HuH-7 (cell line): ENCODE measurements around the gene RNF212B.
A peak's percentile ranks its signal among the peaks of the same experiment; 100 is the strongest.
"Not testable (repeated sequence)": the region's sequence is repeated elsewhere in the genome, so short reads cannot be mapped to it uniquely, and the experiment has no call there.

Experiments used
- DNase-seq: peaks from one replicate; pipeline ENCODE4 v3.0.0; 2011; ENCODE audit warnings: low spot score

Gene RNF212B, protein sequence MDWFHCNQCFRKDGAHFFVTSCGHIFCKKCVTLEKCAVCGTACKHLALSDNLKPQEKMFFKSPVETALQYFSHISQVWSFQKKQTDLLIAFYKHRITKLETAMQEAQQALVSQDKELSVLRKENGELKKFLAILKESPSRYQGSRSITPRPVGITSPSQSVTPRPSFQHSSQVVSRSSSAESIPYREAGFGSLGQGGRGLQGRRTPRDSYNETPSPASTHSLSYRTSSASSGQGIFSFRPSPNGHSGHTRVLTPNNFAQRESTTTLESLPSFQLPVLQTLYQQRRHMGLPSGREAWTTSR

DNA sequence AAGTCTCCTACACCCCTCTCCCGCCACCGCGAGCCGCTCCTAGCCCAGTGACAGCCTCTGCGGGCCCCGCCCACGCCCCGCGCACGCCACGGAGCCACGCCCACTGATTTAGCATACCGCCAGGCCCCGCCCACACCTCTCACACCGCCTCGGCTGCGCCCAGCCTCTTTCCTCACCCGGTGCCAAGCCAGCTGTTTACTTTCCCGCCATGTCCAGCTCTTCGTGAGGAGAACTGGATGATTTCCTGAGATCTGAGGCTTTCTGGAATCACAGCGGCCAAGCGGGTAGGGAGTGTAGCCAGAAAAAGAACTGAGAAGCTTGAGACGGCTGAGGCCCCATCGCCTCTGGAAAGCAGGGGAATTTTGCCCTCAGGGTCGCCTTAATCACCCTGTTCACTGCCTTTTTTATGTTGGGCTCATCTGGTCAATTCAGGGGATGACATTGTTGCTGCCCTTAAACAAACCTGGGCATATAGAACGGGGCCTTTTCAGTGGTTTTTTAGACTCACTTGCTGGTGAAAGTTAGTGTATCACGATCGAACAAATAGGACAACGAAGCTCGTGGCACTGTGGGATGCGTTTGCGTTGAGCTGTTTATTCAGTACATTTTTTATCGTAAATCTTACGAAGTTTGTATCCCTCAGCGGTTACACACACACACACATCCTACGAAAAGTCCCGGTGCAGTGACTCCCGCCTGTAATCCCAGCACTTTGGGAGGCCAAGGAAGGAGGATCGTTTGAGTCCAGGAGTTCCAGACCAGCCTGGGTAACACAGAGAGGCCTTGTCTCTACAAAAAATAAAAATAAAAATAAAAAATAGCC, at the start of gene RNF212B:
Gene RNF212B (plus strand): TSS at position 165 of the 823 bp plus-strand sequence. CDS start 2,410 bp downstream, outside the sequence.
- DNase-seq: peak; percentile 91

DNA sequence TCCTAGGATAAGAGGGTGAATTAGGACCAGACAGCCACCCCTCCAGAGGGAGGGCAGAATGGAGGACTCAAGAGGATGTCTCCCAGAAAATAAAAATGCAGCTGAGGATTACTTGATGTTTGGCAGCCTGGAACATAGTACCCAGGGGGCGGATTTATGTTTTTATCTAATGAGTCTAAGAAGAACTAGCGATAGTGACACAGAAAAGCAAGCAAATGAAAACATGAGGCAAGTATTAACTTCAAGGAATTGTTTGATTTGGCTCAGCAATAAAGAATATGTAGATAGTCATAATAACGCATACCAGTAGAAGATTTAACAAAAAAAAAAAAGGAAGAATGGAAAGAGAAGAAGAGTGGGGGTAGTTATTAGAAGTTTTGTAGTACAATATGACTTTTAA, 44.3 kb upstream of the RNF212B start:
- DNase-seq: no peak

DNA sequence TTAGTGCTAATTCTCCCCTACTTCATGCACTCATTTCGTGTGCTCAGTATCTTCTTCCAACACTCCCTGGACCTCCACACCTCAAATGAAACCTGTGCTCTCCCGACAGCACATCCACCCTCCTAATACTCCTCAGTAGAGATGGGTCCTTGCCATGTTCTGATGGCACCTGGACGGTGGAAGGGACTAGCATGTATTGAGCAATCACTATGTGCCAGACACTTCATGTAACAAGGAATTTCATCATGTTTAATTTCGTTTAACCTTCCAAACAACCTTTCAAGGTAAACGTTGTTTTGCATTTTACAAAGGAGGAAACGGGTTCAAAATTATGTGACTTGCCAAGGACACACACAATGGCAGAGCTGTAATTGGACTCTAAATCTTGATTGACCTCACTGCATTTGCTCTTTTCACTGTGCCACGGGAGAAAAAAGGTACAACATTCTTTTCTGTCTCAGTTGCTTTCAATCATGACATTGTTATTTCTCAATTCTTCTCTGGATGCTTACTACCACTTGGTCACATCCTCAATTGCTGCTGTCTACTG, 42.1 kb upstream of the RNF212B start:
- DNase-seq: no peak

DNA sequence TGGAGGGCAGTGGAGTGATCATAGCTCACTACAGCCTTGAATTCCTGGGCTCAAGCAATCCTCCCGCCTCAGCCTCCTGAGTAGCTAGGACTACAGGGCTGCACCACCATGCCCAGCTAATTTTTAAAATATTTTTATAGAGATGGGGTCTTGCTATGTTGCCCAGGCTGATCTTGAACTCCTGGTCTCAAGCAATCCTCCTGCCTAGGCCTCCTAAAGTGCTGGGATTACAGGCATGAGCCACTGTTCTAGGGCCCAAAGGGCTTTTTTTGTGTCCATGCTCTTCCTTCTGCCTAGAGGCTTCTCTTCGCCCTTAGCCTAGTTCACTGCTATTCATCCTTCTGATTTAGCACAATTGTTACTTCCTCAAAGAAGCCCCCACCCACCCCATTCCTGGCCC, 41.2 kb upstream of the RNF212B start:
- DNase-seq: not testable (repeated sequence)

DNA sequence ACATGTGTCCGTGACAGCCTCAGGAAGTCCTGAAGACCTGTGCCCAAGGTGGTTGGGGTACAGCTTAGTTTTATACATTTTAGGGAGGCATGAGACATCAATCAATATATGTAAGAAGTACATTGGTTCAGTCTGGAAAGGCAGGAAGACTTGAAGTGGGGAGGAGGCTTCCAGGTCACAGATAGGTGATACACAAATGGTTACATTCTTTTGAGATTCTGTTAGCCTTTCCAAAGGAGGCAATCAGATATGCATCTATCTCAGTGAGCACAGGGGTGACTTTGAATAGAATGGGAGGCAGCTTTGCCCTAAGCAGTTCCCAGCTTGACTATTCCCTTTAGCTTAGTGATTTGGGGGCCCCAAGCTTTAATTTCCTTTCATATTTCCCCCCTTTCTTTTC, 38.6 kb upstream of the RNF212B start:
- DNase-seq: not testable (repeated sequence)

DNA sequence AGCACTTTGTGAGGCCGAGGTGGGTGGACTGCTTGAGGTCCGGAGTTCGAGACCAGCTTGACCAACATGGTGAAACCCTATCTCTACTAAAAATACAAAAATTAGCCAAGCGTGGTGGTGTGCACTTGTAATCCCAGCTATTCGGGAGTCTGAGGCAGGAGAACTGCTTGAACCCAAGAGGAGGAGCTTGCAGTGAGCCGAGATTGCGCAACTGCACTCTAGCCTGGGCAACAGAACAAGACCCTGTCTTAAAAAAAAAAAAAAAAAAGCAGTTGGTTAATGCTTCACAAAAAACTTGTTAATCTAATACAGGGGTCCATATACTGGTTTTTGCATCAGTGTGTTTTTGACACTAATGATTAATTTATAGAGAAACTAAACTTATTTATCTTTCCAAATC, 35.7 kb upstream of the RNF212B start:
- DNase-seq: no peak

DNA sequence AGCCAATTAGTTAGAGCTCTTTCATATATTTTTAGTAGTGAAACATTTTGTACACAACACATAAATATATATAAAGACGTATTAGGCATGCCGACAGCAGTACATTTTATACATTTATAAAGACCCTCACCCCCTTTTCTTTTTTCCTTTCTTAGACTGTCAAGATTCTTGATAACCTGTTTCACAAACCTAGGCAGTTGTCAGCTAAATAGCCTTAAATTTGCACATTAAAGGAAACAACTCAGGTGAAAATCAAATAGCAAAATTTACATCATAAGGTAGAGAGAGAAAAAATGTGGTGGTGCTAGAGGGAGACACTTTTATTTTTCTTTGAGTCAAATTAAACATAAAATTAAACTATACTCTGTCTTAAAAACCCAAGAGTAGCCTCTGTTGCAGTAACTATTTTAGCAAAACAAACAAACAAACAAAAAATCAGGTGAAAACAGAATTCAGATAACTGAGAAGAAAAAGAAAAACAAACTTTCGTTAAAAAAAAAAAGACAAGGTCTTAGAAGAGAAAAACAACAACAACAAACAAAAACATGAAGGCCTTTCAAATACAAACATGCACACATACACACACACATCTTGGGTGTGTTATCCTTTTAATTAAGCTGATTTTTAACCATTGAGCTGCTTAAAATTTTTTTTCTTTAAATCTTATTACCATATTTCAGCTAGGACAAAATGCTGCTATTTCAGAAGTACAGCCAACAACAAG, 31.2 kb upstream of the RNF212B start:
- no peak for DNase-seq

DNA sequence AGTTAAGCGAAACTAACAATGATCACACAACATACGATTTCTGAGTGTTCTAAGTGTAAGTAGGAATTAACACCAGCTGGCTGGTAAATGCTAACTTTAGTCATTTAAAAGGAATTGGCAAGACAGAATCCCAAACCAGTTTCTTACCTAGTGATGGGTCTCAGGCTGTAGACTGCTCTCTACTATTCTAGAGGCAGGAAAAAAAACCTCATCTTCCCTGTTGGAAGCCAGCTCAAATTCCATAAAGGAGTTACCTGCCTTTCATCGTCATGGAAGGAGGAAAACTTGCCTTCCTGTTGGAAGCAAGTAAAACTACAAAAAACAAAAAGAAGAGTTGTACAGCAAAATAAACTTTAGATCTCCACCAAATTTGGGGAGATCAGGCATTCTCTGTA, 30.6 kb upstream of the RNF212B start:
- DNase-seq: no peak

DNA sequence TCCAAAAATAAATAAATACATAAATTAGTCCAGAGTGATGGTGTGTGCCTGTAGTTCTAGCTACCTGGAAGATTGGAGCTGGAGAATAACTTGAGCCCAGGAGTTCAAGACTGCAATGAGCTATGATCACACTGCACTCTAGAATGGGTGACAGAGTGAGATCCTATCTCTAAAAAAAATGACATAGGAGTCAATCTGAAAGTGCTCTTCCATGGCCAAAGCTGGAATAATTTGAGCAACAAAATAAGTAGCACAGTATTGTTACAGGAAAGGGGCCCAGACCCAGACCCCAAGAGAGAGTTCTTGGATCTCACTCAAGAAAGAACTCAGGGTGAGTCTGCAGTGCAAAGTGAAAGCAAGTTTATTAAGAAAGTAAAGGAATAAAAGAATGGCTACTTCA, 29.4 kb upstream of the RNF212B start:
- DNase-seq: no peak

DNA sequence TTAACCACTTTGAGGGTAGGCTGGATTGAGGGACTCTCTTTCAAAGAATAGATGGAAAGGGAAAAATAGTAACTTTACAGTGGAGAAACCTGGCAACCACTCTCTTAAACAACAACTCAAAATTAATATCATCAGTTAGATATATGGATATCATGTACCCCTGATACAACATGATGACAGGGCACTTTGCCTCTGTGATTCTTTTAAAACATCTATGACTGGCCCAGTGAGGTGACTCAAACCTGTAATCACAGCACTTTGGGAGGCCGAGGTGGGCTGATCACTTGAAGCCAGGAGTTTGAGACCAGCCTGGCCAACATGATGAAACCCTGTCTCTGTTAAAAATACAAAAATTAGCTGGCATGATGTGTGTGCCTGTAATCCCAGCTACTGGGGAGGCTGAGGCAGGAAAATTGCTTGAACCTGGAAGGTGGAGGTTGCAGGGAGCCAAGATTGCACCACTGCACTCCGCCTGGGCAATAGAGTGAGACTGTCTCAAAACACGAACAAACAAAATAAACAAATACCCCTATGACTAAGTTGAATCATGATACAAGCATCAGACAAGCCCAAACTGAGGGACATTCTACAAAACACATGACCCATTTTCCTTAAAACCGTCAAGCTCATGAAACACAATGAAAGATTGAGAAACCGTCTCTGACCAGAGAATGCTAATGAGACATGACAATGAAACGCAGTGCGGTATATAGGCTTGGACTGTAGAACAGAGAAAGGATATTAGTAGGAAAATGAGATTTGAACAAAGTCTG, 27.9 kb upstream of the RNF212B start:
- no peak for DNase-seq

DNA sequence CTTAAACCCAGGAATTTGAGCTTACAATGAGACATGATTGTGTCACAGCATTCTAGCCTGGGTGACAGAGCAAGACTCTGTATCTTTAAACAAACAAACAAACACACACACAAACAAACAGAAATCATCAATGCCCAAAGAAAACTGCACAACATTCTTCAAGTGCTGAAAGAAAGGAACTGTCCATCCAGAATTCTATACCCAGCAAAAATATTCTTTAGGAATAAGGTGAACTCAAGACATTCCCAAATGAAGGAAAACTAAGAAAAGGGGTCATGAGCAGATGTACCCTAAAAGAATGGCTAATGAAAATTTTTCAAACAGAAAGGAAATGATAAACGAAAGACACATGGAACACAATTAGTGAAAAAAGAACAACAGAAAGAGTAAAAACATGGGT, 22.3 kb upstream of the RNF212B start:
- DNase-seq: no peak

DNA sequence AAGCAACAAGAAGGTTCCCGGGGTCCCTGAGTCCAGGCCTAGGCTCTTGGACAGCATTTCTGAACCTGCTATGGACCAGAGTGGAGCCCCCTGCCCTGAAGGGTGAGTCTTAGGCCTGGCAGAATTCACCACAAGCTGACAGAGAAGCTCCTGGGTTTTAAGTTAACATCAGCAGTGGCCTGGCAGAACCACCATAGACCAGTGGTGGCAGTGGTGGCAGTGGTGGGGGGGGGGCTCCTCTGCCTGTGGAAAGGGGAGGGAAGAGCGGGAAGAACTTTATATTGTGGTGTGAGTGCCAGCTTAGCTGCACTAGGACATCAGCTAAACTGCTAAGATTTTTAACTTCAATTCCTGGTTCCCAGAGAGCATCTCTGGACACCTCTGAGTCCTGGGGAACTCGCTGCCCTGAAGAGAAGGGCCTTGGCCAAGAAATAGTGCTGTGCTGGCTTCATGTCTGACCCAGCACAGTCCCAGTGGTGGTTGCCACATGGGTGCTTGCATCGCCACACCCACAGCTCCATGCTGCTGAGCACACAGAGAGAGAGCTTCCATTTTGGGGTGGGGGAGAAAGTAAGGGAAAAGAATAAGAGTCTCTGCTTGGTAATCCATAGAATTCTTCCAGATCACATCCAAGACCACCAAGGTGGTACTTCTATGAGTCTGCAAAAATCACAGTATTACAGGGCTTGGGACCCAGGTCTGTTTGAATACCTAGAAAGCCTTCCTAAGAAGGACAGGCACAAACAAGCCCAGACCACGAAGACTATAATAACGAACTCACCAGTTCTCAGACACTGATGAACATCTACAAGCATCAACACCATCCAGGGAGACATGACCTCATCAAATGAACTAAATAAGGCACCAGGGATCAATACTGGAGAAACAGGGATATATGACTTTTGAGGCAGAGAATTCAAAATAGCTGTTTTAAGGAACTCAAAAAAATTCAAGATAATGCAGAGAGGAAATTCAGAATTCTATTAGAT, 20.4 kb upstream of the RNF212B start:
- DNase-seq: no peak

DNA sequence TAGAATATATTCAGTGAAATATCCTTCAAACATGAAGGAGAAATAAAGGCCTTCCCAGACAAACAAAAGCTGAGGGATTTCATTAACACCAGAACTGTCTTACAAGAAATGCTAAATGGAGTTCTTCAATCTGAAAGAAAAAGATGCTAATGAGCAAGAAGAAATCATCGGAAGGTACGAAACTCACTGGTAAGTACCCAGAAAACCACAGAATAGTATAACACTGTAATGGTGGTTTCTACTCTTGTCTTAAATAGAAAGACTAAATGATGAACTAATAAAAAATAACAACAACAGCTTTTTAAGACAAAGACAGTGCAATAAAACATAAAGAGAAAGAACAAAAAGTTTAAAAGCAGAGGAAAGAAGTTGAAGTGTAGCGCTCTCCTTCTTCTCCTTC, 18.7 kb upstream of the RNF212B start:
- no peak for DNase-seq

DNA sequence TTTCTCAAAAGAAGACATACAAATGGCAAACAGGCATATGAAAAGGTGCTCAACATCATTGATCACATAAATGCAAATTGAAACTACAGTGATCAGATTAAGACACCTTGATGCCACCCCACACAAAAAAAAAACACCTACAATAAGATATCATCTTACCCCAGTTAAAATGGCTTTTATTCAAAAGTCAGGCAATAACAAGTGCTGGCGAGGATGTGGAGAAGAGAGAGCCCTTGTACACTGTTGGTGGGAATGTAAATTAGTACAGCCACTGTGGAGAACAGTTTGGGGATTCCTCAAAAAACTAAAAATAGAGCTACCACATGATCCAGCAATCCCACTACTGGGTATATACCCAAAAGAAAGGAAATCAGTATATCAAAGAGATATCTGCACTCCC, 12.8 kb upstream of the RNF212B start:
- not testable (repeated sequence) for DNase-seq

DNA sequence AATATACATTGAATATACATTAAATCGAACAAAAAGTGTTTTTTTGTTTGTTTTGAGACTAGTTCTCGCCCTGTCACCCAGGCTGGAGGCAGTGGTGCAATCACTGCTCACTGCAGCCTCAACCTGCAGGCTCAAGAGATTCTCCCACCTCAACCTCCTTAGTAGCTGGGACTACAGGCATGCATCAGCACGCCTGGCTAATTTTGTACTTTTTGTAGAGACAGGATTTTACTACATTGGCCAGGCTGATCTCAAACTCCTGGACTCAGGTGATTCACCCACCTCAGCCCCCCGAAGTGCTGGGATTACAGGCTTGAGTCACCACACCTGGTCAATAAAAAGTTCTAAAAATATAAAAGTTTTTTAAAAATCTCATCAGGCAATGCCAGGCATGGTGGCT, 10.2 kb upstream of the RNF212B start:
- DNase-seq: no peak

DNA sequence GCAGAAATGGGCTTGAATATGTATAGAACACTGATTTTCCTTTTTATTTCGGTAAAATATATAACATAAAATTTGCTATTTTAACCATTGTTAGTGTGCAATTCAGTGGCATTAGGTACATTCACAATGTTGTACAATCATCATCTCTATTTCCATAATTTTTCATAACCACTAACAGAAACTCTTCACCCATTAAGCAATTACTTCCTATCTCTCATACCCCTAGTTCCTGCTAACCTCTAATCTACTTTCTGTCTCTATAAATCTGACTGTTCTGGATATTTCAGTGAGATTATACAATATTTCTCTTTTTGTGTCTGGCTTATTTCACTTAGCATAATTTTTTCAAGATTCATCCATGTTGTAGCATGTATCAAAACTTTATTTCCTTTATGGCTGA, 8.9 kb upstream of the RNF212B start:
- no peak for DNase-seq

DNA sequence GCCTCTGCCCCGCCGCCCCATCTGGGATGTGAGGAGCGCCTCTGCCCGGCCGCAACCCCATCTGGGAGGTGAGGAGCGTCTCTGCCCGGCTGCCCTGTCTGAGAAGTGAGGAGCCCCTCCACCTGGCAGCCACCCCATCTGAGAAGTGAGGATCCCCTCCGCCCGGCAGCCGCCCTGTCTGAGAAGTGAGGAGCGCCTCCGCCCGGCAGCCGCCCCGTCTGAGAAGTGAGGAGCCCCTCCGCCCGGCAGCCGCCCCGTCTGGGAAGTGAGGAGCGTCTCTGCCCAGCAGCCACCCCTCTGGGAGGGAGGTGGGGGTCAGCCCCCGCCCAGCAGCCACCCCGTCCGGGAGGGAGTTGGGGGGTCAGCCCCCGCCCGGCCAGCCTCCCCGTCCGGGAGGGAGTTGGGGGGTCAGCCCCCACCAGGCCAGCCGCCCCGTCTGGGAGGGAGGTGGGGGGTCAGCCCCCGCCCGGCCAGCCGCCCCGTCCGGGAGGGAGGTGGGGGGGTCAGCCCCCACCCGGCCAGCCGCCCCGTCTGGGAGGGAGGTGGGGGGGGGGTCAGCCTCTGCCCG, 5.4 kb upstream of the RNF212B start:
- DNase-seq: not testable (repeated sequence)

DNA sequence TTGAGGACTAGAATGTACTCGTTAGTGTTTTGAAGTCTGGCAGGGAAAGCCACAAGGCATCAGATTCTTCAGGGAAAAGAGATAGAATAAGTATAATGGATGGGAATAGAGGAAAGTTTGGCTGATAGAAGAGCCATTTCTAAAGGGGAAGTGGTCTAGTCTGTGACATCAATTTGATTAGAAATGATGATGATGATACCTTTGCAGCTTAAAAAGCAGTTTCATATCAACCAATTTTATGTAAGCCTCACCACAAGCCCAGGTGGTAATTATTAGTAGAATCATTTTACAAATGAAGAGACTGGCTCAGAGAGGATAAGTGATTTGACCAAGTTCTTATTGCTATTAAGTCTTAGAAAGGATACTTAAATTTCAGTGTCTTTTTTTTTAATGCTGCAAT, 2.9 kb downstream of the RNF212B start:
- no peak for DNase-seq

DNA sequence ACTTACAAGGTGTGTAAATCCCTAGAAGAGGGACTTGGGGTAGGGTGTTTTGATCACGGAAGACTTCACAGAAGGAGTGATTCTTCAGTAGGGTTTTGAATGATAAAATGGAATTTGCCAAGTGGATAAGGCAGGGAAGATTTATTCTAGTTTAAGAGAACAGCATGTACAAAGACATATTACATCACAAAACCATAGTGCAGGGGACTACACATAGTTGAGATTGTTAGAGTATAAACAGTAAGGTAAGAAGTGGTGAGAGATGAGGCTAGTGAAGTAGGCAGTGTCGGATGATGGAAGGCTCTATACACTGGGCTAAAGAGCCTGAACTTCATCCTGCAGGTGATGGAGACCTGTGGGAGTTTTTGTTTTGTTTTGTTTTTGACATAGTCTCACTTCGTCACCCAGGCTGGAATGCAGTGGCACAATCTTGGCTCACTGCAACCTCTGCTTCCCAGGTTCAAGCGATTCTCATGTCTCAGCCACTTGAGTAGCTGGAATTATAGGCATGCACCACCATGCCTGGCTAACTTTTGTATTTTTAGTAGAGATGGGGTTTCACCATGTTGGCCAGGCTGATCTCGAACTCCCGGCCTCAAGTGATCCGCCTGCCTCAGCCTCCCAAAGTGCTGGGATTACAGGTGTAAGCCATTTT, 3.5 kb downstream of the RNF212B start:
- not testable (repeated sequence) for DNase-seq

DNA sequence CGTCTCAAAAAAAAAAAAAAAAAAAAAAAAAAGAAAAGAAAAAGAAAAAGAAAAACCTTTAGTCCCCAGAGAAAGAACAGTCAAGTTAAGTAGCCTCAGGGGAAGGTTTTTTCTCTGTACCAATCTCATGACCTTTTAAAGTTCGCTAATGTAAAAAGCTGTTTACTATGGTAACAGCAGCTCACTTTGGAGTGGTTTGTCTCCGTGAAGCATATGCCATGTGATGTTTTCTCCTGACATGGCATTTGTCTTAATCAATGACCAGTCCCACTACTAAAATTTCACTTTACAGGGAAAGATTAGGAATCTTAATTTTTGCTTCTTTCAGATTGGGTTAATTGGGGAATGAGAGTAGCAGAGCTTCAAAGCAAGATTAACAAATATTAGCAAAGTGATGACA, 4.3 kb downstream of the RNF212B start:
- DNase-seq: no peak
